Measurements from ENCODE around the gene PRR33. TPM values are rescaled to one million over a fixed set of nuclear protein-coding genes. Genes with fewer than 3 reads are reported as not detected.

Gene PRR33
- polyA plus RNA-seq, 1 experiment: not detected

- ChIA-PET POLR2A (no interaction called here), CTCF (interaction anchor here (1.0 kb wide), 1 partner anchor 37 kb away, joined by 3 read pairs; no protein-coding TSS in a partner anchor)
- DNase-seq (ENCODE audit: low read depth): no peak
- H3K36me3 ChIP-seq (ENCODE audit: control insufficient read depth, insufficient read depth, low read length): no peaks in the 10 kb centered on the region
- H3K27me3 ChIP-seq (ENCODE audit: control insufficient read depth, insufficient read depth, low read length): no peaks in the 10 kb centered on the region; the same call in 1 of the 2 replicates
- TF ChIP-seq, protein P1, sequence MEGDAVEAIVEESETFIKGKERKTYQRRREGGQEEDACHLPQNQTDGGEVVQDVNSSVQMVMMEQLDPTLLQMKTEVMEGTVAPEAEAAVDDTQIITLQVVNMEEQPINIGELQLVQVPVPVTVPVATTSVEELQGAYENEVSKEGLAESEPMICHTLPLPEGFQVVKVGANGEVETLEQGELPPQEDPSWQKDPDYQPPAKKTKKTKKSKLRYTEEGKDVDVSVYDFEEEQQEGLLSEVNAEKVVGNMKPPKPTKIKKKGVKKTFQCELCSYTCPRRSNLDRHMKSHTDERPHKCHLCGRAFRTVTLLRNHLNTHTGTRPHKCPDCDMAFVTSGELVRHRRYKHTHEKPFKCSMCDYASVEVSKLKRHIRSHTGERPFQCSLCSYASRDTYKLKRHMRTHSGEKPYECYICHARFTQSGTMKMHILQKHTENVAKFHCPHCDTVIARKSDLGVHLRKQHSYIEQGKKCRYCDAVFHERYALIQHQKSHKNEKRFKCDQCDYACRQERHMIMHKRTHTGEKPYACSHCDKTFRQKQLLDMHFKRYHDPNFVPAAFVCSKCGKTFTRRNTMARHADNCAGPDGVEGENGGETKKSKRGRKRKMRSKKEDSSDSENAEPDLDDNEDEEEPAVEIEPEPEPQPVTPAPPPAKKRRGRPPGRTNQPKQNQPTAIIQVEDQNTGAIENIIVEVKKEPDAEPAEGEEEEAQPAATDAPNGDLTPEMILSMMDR (IDR thresholded peaks at IDR 0.05; ENCODE audit: insufficient read depth, low read depth, low read length): no peak
- no peak overlapping the region for H3K4me3 ChIP-seq (ENCODE audit: low read depth, low read length)
Observed at GRCh38 chr11:1929621-1930461, 38.1 kb upstream of the PRR33 start.

DNA sequence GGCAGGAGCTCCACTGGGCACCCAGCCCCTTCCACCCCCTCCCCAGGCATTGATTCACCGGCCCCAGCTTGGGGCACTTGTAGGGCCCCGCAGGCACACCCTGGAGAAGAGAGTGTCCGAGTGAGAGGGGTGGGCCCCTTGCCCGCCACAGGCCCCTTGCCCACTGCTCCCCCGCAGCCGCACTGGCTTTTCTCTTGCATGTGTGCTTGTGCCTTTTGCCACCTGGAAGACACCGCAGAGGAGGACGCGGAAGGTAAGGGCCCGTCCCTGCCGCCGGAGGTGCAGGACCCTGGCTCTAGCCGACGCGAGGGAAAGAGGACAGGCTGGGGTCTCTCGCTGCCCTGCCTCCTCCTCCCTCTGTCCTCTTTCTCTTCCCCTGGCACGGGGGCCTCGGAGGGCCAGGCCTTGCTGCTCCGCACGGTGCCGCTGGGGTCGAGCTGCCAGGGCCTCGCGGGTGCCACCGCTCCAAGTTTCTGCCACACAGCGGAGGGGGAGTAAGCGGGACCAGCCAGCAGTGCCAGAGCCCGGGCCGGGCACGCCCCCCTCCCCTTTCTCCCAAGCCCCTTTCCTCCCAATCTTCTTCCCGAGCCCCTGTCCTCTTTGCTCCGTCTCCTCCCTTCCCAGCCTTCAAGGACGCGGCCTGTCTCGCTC, 37.3 kb upstream of the PRR33 start:
- POLR2A ChIA-PET: no interaction called here
- CTCF ChIA-PET: no interaction called here
- Histone ChIP-seq H3K27me3 (ENCODE audit: control insufficient read depth, insufficient read depth, low read length) (no peaks in the 10 kb centered on the region; the same call in 1 of the 2 replicates), H3K4me3 (ENCODE audit: low read depth, low read length) (no peak overlapping the region), H3K36me3 (ENCODE audit: control insufficient read depth, insufficient read depth, low read length) (no peaks in the 10 kb centered on the region)
- TF ChIP-seq, protein P1 (IDR thresholded peaks at IDR 0.05; ENCODE audit: insufficient read depth, low read depth, low read length): no peak
- no peak for DNase-seq (ENCODE audit: low read depth)

GRCh38 chr11:1928470-1928890, 36.8 kb upstream of the PRR33 start:
- DNase-seq (ENCODE audit: low read depth): no peak
- ChIA-PET POLR2A (no interaction called here), CTCF (no interaction called here)
- TF ChIP-seq, protein P1 (IDR thresholded peaks at IDR 0.05; ENCODE audit: insufficient read depth, low read depth, low read length): no peak
- Histone ChIP-seq H3K4me3 (ENCODE audit: low read depth, low read length) (no peak overlapping the region), H3K36me3 (ENCODE audit: control insufficient read depth, insufficient read depth, low read length) (no peaks in the 10 kb centered on the region), H3K27me3 (ENCODE audit: control insufficient read depth, insufficient read depth, low read length) (no peaks in the 10 kb centered on the region; the same call in 1 of the 2 replicates)

GRCh38 chr11:1927848-1928469, 36.3 kb upstream of the PRR33 start:
- Histone ChIP-seq H3K36me3 (ENCODE audit: control insufficient read depth, insufficient read depth, low read length) (no peaks in the 10 kb centered on the region), H3K4me3 (ENCODE audit: low read depth, low read length) (no peak overlapping the region), H3K27me3 (ENCODE audit: control insufficient read depth, insufficient read depth, low read length) (no peaks in the 10 kb centered on the region; the same call in none of the 2 replicates)
- TF ChIP-seq, protein P1 (IDR thresholded peaks at IDR 0.05; ENCODE audit: insufficient read depth, low read depth, low read length): no peak
- DNase-seq (ENCODE audit: low read depth): no peak
- ChIA-PET CTCF (no interaction called here), POLR2A (no interaction called here)
